Stimulated activated CD4-positive, alpha-beta T cell treated with anti-CD3 and anti-CD28 coated beads, Interleukin-1b, Interleukin-23, amount 100 ng/mL, for 4 hours (primary cell): ENCODE data around the gene RCOR1.

Experiments used
- DNase-seq, 2 donors: peaks; one replicate each; pipeline ENCODE4 v3.0.0-alpha.2; 2020; ENCODE audit warnings: low read depth in 2 of 2

The RCOR1 gene

GRCh38 chr14:102723650-102724049 is 131.2 kb downstream of the RCOR1 start:
- DNase-seq, result no peak

DNA sequence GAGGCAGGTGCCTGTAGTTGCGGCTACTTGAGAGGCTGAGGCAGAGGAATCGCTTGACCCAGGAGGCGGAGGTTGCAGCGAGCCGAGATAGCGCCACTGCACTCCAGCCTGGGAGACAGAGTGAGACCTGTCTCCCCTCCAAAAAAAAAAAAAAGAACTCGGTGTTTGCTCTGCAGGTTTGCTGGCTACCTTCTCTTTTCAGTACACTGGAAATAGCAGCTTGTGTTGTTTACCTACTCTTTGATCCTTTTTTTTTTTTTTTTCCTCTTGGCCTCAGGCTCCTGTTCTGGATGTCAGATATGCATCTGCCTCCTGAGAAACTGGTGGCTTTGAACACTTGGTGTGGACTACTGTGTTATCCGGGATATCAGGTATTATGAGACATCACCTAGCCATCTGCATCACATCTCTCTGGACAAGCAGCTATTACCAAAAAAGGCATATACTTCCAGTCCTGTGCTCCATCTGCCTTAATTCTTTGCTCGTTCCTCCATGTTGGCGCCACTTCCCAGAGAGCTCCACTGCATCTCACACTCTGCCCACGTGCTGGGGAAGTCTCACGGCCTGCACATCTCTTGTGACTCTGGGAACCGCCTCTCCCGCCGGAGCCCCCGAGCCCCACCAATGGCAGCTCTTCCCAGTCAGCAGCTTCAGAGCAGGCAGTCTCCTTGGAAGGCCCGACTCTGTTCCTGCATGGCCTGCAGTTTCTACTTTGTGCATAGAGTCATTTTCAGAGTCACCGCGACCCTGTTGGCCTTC is 133.9 kb downstream of the RCOR1 start:
- DNase-seq, result no peak

GRCh38 chr14:102727336-102728095 is 135.1 kb downstream of the RCOR1 start:
- DNase-seq, result no peak

GRCh38 chr14:102728501-102728900 is 136.1 kb downstream of the RCOR1 start:
- DNase-seq, result no peak

DNA sequence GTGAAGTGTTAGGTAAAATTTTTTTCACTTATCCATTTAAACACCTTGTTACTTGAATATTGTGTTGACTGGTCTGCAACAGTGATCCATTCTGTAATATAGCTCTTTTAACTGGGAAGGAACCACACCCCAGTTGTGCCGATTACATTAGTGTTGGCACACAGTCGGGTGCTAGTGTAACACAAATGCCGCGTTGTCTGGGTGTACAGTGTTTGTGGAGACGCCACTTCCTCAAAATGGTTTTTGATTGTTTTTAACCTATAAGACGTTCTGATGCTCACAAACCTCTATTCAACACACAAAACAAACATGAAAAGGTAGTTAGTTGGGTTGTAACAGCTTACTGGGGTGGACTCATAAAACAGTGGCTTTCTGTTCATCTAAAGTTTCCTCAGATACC is 136.8 kb downstream of the RCOR1 start:
- no peak for DNase-seq

- DNase-seq, result no peak
Measured at GRCh38 chr14:102729825-102730224, 137.4 kb downstream of the RCOR1 start.

DNA sequence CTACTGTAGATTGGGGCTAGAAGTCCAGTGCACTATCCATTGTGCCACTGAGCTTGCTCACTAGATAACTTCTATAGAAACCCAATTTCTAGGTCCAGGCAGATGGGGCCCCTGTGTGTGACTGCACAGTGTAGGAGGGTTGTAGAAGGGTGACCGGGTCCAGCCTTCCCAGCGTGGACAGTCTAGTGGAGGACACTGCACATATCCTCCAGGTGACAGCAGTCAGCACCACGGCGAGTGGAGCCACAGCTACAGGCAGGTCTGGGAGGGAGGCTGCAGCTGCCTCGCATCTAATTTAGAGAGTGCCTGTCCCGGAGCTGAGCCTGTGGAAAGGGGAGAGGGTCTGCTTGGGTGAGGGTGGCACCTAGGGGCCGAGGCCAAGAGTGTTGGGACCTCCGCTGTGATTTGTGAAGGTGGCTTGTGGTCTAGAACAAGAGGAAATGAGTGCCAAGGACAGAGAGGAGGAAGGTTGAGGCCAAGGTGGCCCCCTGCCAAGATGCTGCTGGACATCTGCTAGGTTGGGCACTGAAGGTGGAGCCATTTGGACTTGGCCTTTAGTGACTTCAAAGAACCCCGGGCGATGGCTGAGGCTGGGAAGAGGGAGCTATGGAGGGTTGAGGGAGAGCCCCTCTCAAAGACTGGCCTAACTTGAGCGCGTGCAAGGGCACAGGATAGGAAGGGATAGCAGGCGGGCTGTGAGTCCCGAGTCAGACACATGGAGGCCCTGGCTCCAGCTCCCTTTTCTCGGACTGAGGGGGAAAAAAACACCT is 138.8 kb downstream of the RCOR1 start:
- DNase-seq, result no peak

GRCh38 chr14:102731871-102732800 is 139.7 kb downstream of the RCOR1 start:
- no peak for DNase-seq

GRCh38 chr14:102732924-102733323 is 140.5 kb downstream of the RCOR1 start:
- DNase-seq, result no peak

- no peak for DNase-seq
Measured at GRCh38 chr14:102733326-102733725, 140.9 kb downstream of the RCOR1 start.

DNA sequence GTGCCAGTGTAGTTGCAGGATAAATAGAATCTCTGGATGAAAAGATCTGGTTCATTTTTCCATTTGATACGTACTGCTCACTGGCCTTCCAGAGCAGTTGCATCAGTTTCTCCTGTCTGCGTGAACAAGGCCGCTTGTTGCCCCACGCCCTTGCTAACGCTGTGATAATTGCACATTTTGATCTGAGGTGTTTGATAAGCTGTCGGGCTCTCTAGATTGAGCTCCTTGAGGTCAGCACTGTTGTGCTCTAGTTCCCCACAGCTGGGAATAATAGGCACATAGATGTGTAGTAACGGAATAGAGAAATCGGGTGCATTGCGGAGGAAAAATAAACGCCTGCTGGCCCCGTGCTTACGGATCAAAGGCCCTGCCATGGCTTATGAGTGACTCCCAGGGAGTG is 142.0 kb downstream of the RCOR1 start:
- DNase-seq, result no peak

GRCh38 chr14:102736956-102737355 is 144.5 kb downstream of the RCOR1 start:
- no peak for DNase-seq

GRCh38 chr14:102737402-102738372 is 145.2 kb downstream of the RCOR1 start:
- no peak for DNase-seq

- no peak for DNase-seq
Measured at GRCh38 chr14:102738373-102739189, 146.1 kb downstream of the RCOR1 start.

DNA sequence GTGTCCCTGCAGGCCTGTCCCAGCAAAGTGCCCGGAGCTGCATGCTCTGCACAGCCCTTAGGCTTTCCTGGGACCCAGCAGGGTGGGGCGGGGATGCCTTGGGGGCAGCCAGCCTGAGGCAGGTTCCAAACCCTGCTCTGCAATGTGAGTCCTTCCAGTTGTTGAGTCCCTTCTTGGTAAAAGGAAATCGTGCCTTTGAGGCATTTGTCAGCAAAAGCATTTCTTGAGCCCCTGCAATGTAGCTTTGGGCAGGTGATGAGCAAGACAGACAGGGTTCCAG is 146.7 kb downstream of the RCOR1 start:
- no peak for DNase-seq

DNA sequence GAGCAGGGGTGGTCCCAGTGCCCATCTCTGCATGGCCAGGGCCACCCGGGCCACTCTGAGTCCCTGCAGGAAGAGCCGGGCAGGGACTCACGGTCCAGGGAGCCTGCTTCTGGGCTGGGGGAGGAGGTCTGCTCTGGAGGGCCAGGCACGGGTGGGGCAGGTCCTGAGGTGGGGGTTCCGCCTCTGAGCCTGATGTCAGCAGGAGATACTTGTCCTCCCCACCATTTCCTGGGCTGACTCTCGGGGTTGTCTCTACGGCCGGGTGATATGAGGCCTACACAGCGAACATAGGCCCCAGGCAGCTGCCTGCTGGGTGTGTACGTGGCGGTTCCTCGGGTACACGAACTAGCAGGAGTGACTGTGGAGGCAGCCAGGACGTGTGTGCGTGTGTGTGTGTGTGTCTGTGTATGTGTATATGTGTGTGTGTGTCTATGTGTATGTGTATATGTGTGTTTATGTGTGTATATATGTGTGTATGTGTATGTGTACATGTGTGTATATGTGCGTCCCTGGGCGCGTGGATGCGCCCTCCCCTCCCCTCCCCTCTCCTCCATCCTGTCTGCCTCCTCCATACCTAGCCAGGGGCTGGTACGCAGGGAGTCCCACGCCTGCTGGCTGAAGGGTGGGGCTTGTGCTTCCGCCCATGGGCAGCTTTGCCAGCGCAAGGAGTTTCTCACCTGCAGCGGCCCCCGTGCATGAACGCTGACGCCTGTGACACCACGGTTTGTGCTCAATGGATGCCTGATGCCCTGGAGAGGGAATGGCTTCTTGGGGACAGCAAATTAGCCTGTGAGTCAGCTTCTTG is 154.4 kb downstream of the RCOR1 start:
- no peak for DNase-seq

GRCh38 chr14:102748806-102749205 is 156.4 kb downstream of the RCOR1 start:
- no peak for DNase-seq

DNA sequence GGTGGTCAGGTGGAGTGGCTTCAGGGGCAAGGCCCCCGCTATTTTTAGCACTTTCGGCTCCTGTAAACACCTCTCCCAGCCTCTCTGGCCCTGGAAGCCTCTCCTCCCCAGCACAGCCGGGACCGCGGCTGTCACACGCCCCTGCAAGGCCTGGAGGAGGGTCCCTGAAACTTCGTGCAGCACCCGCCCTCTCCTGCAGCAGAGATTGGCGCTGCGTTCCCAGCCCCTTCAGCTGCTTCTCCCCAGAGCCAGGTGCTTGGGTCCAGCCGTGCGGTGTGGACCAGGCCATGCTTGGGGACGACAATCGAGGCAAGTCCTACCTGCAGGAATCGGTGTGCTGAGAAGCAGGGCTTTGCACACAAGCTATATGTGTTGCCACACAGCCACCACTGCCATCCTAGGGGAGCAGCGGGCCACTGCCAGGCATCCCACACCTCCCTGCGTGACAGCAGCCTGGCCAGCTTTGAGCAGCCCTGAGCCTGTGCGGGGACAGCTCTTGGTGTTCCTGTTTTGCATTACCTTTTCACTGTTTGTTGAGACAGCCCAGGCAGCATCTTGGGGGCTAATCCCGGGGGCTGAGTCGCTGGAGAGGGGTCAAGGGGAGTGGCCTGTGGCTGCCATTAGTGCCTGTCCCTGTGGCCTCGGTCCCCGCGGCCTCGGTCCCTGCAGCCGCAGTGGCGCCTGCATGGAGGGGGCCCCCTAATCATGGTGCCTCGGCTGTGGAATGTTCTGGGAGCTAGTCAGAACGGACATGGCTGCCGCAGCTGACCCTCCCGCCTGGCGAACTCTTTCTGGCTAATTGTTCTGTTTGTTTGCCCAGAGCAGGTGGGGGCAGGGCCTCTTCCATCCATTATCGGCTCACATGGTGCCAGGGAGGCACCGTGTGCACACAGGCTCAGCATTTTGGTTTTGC is 157.2 kb downstream of the RCOR1 start:
- no peak for DNase-seq
